ENCODE data around the gene RAB17. TPM values are rescaled to one million over a fixed set of nuclear protein-coding genes. Genes with fewer than 3 reads are reported as not detected.

RAB17 gene
- total and polyA plus RNA-seq, 2 of the 4 experiments (the other 2 are of a cell fraction) = 0.41 TPM; not detected in 1

- Histone ChIP-seq H3K36me3 (ENCODE audit: control insufficient read depth, insufficient read depth, low read length) (peaks cover 6% of the 10 kb centered on the region), H2BK5ac (ENCODE audit: low read depth, low read length, poor library complexity, severe bottlenecking) (no peak overlapping the region), H3K4me2 (ENCODE audit: low read depth, low read length) (no peak overlapping the region), H3K23ac (ENCODE audit: low read depth, low read length) (no peak overlapping the region), H2BK120ac (ENCODE audit: low read depth, low read length) (no peak overlapping the region), H2BK20ac (ENCODE audit: low read depth, low read length) (no peak overlapping the region), H4K8ac (ENCODE audit: low read depth in 2 of 2, low read length in 2 of 2) (no peak overlapping the region), H3K4me3 (ENCODE audit: insufficient read depth, low read depth, low read length) (no peak overlapping the region), H3K4me1 (ENCODE audit: control insufficient read depth, insufficient read depth, low read length) (peaks cover 8% of the 10 kb centered on the region; the same call in 1 of the 2 replicates), H3K9me1 (ENCODE audit: insufficient read depth, low read length) (no peaks in the 10 kb centered on the region), H2AK9ac (replicated peaks; ENCODE audit: low read depth, low read length, poor library complexity) (no peak overlapping the region), H3K14ac (replicated peaks; ENCODE audit: low read depth, low read length) (no peak overlapping the region), H3K79me1 (ENCODE audit: low read depth in 1 of 2, low read length in 2 of 2) (no peaks in the 10 kb centered on the region), H2AK5ac (ENCODE audit: low read depth, low read length) (no peak overlapping the region), H3K27me3 (ENCODE audit: control insufficient read depth, insufficient read depth, low read length) (no peaks in the 10 kb centered on the region), H4K5ac (ENCODE audit: low read depth, low read length) (no peak overlapping the region), H3K27ac (ENCODE audit: insufficient read depth, low read length) (no peak overlapping the region), H3K56ac (ENCODE audit: extremely low read depth, insufficient read depth, low read length) (no peak overlapping the region), H4K91ac (ENCODE audit: insufficient read depth, low read depth, low read length) (no peak overlapping the region), H4K20me1 (ENCODE audit: insufficient read depth, low read length) (0 out of 2 replicates have a peak, but pooled peaks cover 9% of the 10 kb centered on the region), H3K4ac (ENCODE audit: low read depth, low read length) (no peak overlapping the region), H3K18ac (ENCODE audit: low read depth, low read length) (no peak overlapping the region), H3K9me3 (ENCODE audit: control insufficient read depth, insufficient read depth, low read length) (peaks cover 6% of the 10 kb centered on the region), H2AFZ (replicated peaks; ENCODE audit: low read length, poor library complexity) (no peak overlapping the region), H2BK15ac (ENCODE audit: low read depth, low read length) (no peak overlapping the region), H3K9ac (ENCODE audit: low read depth, low read length) (no peak overlapping the region)
- BruUV-seq (replicated peaks) = no TSS peak
- TF ChIP-seq MXI1 (IDR thresholded peaks at IDR 0.05; ENCODE audit: borderline replicate concordance, low read depth, low read length) (no peak), CTCF (conservative IDR thresholded peaks at IDR 0.05; ENCODE audit: low read depth, low read length) (no peak), FOS (IDR thresholded peaks at IDR 0.05; ENCODE audit: low read depth, low read length) (no peak), SMC3 (IDR thresholded peaks at IDR 0.05; ENCODE audit: low read depth, low read length) (no peak), RAD21 (IDR thresholded peaks at IDR 0.05; ENCODE audit: low read length) (no peak)
- in situ Hi-C loops (cut with MboI; ENCODE audit: low sequenced_read_pairs) (loop anchor here (25.0 kb wide), 2 partner anchors 1041 to 1216 kb away; a partner anchor contains a TSS), dilution Hi-C loops (cut with HindIII; ENCODE audit: low sequenced_read_pairs, unreplicated experiment) (no loop called here), intact Hi-C loops (cut with micrococcal nuclease) (no loop called here)
- ATAC-seq (ENCODE audit: low read depth) (no peak), DNase-seq (no peak)
- CTCF ChIA-PET = no interaction called here
- POLR2A ChIA-PET (ENCODE audit: unreplicated experiment) = no interaction called here
- 67% methylated on average over 3 of the region's 6 CpGs; no CpG with 5 or more reads in 1 of the 2 experiments for WGBS, 2 experiments (ENCODE audit: extremely low coverage in 2 of 2, insufficient read length in 1 of 2)
Measured at GRCh38 chr2:237552908-237553307, 37.6 kb downstream of the RAB17 start.

Data from IMR-90 (cell line).